Omental fat pad (tissue), 4 donors: ENCODE measurements around the gene PSMA7. TPM values are rescaled to one million over a fixed set of nuclear protein-coding genes. Genes with fewer than 3 reads are reported as not detected.
"Not testable (repeated sequence)": the region's sequence is repeated elsewhere in the genome, so short reads cannot be mapped to it uniquely, and the experiment has no call there.

Experiments
- ATAC-seq: fragments of 150-250 bp; one replicate; pipeline ENCODE4 v1.9.1; 2016; ENCODE audit warnings: mild to moderate bottlenecking, moderate library complexity; ENCODE audit not compliant: low FRiP score
- DNase-seq: peaks from one replicate; pipeline ENCODE4 v3.0.0-alpha.2; 2019; ENCODE audit warnings: low spot score
- total RNA-seq, 4 donors: library from RNA; depleted of rRNA; stranded (reverse); fragments of >200 nt; gene quantifications; one replicate each; pipeline ENCODE4 v1.1.0, GENCODE V29; 2016
- TF ChIP-seq, protein P1 (sequence below), 3 donors: fragments of 450-650 bp; IDR thresholded peaks; one replicate each; pipeline ENCODE4 v1.5.1; 2016 to 2017; ENCODE audit warnings: antibody characterized with exemption in 3 of 3, mild to moderate bottlenecking in 3 of 3, moderate library complexity in 2 of 3

The PSMA7 gene
- total RNA-seq, 4 donors from 2014 or later: 345 to 725 (median 409) TPM

DNA sequence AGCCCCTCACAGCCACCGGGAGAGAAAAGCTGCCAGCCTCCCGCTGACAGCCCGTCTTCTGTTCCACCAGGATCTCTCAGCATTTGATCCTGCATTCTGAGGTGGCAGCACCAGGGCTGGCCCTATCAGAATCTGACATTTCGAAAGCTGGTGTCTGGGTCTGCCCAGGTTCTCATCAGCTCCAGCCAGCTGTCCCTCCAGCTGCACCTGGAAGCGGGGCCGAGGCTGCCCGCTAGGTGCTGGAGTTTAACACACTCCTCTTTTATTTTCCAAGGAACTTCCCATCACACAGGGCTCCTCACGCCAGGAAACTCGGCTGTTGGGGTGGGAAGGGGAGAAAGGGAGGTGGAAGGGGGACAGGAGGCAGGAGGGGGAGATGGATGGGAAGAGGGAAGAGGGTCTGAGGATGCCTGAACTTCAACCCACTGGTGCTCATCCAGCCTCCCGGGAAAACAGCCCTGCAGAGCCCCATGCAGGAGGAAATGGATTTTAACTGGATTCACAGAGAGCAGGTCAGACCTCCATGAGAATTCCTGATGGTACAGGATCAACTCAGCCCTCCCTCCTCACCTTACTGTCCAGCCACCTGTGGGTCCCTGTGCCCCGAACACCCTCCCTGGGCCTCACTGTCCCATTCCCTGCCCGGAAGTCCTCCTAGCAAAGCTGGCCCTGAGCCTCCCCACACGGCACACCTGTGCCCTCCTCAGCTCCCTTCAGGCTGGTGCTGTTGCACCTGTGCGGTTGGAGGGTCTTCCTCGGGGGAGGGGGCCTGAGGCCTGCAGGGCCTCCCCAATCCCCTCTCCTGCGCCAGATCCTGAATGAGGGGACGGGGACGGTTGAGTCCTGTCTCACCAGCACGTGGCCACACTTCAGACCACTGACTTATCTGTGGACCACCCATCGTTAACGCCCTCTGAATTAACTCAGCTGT lies 24.8 kb downstream of the PSMA7 start:
- DNase-seq: no peak
- ATAC-seq: no peak
- TF ChIP-seq, protein P1, sequence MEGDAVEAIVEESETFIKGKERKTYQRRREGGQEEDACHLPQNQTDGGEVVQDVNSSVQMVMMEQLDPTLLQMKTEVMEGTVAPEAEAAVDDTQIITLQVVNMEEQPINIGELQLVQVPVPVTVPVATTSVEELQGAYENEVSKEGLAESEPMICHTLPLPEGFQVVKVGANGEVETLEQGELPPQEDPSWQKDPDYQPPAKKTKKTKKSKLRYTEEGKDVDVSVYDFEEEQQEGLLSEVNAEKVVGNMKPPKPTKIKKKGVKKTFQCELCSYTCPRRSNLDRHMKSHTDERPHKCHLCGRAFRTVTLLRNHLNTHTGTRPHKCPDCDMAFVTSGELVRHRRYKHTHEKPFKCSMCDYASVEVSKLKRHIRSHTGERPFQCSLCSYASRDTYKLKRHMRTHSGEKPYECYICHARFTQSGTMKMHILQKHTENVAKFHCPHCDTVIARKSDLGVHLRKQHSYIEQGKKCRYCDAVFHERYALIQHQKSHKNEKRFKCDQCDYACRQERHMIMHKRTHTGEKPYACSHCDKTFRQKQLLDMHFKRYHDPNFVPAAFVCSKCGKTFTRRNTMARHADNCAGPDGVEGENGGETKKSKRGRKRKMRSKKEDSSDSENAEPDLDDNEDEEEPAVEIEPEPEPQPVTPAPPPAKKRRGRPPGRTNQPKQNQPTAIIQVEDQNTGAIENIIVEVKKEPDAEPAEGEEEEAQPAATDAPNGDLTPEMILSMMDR (IDR thresholded peaks at IDR 0.05): no peak

DNA sequence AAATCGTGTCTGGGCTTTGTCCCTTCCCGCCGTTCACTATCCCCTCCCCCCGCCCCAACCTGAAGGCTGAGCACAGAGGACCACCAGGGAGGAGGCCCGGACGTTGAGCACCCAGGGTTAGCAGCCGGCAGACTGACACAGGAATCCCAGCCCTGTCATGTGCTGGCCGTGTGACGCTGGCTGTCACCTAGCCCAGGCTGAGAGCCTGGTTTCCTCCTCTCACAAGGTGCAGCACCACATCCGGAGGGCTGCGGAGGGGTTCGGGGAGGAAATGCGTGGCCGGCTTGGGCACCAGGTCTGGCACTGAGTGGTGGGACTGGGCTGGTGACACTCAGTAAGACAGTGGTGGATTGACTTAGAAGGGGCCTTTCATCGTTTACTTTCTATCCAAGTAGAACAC lies 25.5 kb downstream of the PSMA7 start:
- ATAC-seq: no peak
- DNase-seq: no peak
- TF ChIP-seq, protein P1 (IDR thresholded peaks at IDR 0.05): no peak

DNA sequence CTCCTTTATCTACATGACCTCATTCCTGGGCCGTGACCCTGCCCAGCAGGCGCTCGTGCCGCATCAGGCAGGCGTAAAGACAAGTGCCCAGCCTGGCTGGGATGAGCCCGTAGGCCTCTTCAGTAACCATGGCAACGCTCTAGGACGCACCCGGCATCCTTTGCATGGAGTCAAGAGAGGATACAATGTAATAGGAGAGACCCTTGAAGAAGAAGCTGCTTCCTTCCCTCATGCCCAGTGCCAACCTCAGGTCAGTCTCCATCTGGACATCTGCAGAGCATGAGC lies 25.9 kb downstream of the PSMA7 start:
- ATAC-seq: no peak
- TF ChIP-seq, protein P1 (IDR thresholded peaks at IDR 0.05): no peak
- DNase-seq: no peak

DNA sequence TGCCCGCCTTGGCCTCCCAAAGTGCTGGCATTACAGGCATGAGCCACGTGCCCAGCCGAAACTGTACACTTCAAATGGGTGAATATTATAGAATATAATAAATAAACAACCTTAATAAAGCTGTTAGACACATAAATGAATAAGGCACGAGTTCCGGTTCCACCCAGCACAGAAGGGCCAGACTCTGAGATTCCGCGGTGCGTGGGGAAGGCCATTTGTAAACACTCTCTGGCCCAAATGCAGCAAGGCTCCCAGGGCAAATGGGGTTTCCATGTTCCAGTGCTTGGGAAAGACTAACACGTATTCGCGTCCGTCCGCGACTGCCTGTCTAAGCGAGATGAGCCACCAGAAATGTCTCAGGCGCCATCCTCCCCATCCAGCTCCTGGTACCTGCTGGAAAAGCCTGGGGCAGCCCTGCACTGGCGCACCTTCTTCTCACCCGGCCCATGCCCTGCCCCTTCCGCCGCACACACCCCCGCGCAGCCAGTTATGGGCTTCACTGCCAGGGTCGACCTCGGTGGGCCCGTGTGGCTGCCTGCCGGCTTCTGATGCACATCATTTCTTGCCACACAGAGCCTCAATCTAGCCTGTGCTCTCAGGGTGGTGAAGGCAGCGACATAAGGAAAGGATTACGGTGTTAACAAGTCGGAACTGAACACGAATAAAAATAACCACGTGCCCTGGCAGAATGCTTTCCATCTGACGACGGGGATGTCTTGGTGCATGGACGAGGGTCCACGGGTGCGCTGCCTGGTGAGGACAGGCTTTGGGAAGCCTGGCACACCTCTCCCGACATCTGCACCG lies 26.4 kb downstream of the PSMA7 start:
- DNase-seq (no peak), ATAC-seq (no peak)
- TF ChIP-seq, protein P1 (IDR thresholded peaks at IDR 0.05): no peak

DNA sequence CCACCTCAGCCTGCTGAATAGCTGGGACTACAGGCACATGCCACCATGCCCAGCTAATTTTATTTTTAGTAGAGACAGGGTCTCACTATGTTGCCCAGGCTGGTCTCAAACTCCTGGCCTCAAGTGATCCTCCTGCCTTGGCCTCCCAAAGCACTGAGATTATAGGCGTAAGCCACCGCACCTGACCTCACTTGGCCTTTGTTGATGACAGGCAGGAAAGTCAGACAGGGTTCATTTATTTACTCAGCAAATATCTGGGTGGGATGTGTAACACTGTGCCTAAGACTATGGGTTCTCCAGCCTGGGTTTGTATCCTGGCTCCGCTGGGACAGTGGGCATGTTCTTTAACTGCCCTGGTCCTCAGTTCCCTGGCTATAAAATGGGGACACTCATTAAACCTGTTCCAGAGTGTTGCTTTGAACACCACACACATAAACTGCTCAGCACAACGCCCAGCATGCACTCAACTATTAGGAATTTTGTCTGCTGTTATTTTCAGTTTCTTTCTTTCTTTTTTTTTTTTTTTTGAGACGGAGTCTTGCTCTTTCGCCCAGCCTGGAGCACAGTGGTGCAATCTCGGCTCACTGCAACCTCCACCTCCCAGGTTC lies 27.3 kb downstream of the PSMA7 start:
- ATAC-seq: not testable (repeated sequence)

DNA sequence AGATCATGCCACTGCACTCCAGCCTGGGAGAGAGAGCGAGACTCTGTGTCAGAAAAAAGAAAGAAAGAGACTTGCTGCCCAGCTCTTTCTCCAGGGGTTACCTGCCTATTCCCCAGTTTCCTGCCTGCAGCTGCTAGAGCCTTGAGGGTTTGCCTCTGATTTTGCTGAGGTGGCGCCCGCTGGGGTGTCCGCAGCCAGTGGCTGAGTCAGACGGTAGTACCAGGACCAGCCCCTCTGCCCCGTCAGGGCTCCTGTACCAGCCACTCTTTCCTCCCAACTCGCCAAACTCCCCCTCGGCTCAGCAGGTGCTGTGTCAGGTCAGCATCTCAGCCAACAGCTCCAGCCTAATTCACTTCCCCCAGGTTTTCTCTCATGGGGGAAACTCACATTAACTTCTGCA lies 28.3 kb downstream of the PSMA7 start:
- DNase-seq: no peak

More for the DNA sequence above, 27.3 kb downstream of the PSMA7 start:
- not testable (repeated sequence) for DNase-seq

DNA sequence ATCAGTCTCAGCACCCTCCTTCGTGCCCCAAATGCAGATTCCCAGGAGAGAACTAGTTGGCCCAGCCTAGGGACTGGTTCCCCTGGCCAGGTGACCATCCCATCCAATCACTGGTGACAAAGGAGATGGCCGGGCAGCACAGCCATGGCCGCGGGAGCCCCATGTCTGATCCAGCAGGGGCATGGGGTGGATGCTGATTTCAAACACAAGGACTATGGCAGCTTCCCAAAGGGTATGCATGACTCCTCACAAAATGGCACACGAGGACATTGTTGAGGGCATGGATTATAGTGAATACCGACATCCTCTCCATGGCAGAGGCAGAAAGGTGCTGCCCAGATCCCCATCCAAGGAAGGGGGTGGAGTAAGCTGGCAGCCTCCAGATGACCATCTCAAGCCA lies 30.8 kb downstream of the PSMA7 start:
- TF ChIP-seq, protein P1 (IDR thresholded peaks at IDR 0.05): no peak
- ATAC-seq (no peak), DNase-seq (no peak)

More for the DNA sequence above, 28.3 kb downstream of the PSMA7 start:
- TF ChIP-seq, protein P1 (IDR thresholded peaks at IDR 0.05): no peak
- ATAC-seq: no peak
